HCT116 (cell line): ENCODE data around the gene LRRC43. TPM values are rescaled to one million over a fixed set of nuclear protein-coding genes. Genes with fewer than 3 reads are reported as not detected.

Source experiments
- ATAC-seq: fragments of 200-7000 bp; cut with Tn5 transposase; 2 replicates; pipeline ENCODE4 v1.9.1; 2020; ENCODE audit warnings: mild to moderate bottlenecking, moderate library complexity
- BruUV-seq: library from RNA; stranded (reverse); fragments of 400-500 nt; replicated peaks from 2 replicates; lab custom pipeline; 2021; lab: Mats Ljungman, UMichigan
- CTCF ChIA-PET: fragments of 300-600 bp; sonication (Branson Sonifier 250); formaldehyde crosslinking; loops from one replicate; lab custom pipeline; 2021; ENCODE audit warnings: antibody characterized with exemption; lab: Charles Lee
- POLR2A ChIA-PET: fragments of 300-600, 350-600 bp; sonication (Branson Sonifier 250); formaldehyde crosslinking; loops from one replicate; lab custom pipeline; 2021; ENCODE audit warnings: antibody characterized with exemption; lab: Charles Lee
- RAD21 ChIA-PET, 2 experiments: fragments of 300-600 bp; sonication (Branson Sonifier 250); formaldehyde crosslinking; loops; one replicate each; lab custom pipeline; 2023; ENCODE audit warnings: low total read pairs in 2 of 2; ENCODE audit not compliant: uncharacterized antibody in 2 of 2, unreplicated experiment in 2 of 2, low non-redundant PET in 1 of 2; lab: Charles Lee
- DNase-seq: peaks from one replicate; pipeline ENCODE4 v3.0.0-alpha.2; 2010; ENCODE audit warnings: low read depth, low spot score
- H2AFZ ChIP-seq: fragments of 200-600 bp; shearing (Covaris generic), sonication (generic); 2 replicates; pipeline ENCODE4 v1.6.1; 2017; ENCODE audit warnings: low read depth, mixed run types, mixed read lengths, antibody characterized with exemption, low read length; ENCODE audit not compliant: poor library complexity, severe bottlenecking
- H3K27ac ChIP-seq: 2 replicates; pipeline ENCODE4 v1.5.1; 2012; ENCODE audit warnings: low read depth, low read length
- H3K27me3 ChIP-seq: fragments of 200-600 bp; sonication (generic); 2 replicates; pipeline ENCODE4 v1.6.1; 2016; ENCODE audit warnings: mixed run types, low read length, mixed read lengths; ENCODE audit not compliant: insufficient read depth
- H3K36me3 ChIP-seq, 2 experiments: fragments of 200-500 bp in 1 of 2; fragments of 200-600 bp in 1 of 2; sonication (Bioruptor generic) in 1 of 2; sonication (generic) in 1 of 2; 2 replicates each; pipeline versions ENCODE4 v1.5.1 to v1.6.1; 2014 to 2016; ENCODE audit warnings: low read length in 2 of 2, inconsistent platforms in 1 of 2, mixed read lengths in 1 of 2, mixed run types in 1 of 2; ENCODE audit not compliant: insufficient read depth in 2 of 2, control insufficient read depth in 1 of 2
- H3K4me1 ChIP-seq, 2 experiments: fragments of 200-600 bp in 1 of 2; sonication (generic) in 1 of 2; 2 replicates each; pipeline versions ENCODE4 v1.5.1 to v1.6.1; 2012 to 2017; ENCODE audit warnings: low read length in 2 of 2, inconsistent platforms in 1 of 2, mild to moderate bottlenecking in 1 of 2, mixed read lengths in 1 of 2, mixed run types in 1 of 2, moderate library complexity in 1 of 2; ENCODE audit not compliant: insufficient read depth in 2 of 2, control insufficient read depth in 1 of 2
- H3K4me2 ChIP-seq: fragments of 200-600 bp; sonication (generic); 2 replicates; pipeline ENCODE4 v1.6.1; 2017; ENCODE audit warnings: mixed run types, low read length, mixed read lengths
- H3K4me3 ChIP-seq, 2 experiments: fragments of 200-600 bp in 1 of 2; sonication (generic) in 1 of 2; replicated peaks in 1 of 2; 2 replicates each; pipeline ENCODE4 v1.5.1; 2011 to 2016; ENCODE audit warnings: low read length in 2 of 2, control low read depth in 1 of 2, low read depth in 1 of 2, mild to moderate bottlenecking in 1 of 2, mixed read lengths in 1 of 2, mixed run types in 1 of 2
- H3K79me2 ChIP-seq: fragments of 200-600 bp; sonication (generic); 2 replicates; pipeline ENCODE4 v1.6.1; 2017; ENCODE audit warnings: mild to moderate bottlenecking, mixed run types, low read length, moderate library complexity, mixed read lengths; ENCODE audit not compliant: insufficient read depth
- H3K9ac ChIP-seq: fragments of 200-600 bp; sonication (generic); 2 replicates; pipeline ENCODE4 v1.6.1; 2016; ENCODE audit warnings: low read length, mixed read lengths
- H3K9me2 ChIP-seq: fragments of 200-600 bp; sonication (generic), shearing (Covaris generic); 2 replicates; pipeline ENCODE4 v1.6.1; 2017; ENCODE audit warnings: mixed run types, mild to moderate bottlenecking, moderate library complexity; ENCODE audit not compliant: insufficient read depth
- H3K9me3 ChIP-seq, 2 experiments: fragments of 200-500 bp in 1 of 2; fragments of 200-600 bp in 1 of 2; sonication (Bioruptor generic) in 1 of 2; sonication (generic) in 1 of 2; 2 replicates each; pipeline ENCODE4 v1.6.1; 2014 to 2017; ENCODE audit warnings: low read length in 2 of 2, mixed read lengths in 2 of 2, inconsistent platforms in 1 of 2, low read depth in 1 of 2, mild to moderate bottlenecking in 1 of 2, mixed run types in 1 of 2, moderate library complexity in 1 of 2; ENCODE audit not compliant: control insufficient read depth in 1 of 2, insufficient read depth in 1 of 2
- H4K20me1 ChIP-seq: fragments of 200-600 bp; sonication (generic), shearing (Covaris generic); 2 replicates; pipeline ENCODE4 v1.6.1; 2017; ENCODE audit warnings: mixed run types, mild to moderate bottlenecking, moderate library complexity; ENCODE audit not compliant: insufficient read depth
- CEBPB ChIP-seq: IDR thresholded peaks from 2 replicates; pipeline ENCODE4 v1.6.1; 2012; ENCODE audit warnings: low read depth
- CTCF ChIP-seq, 3 experiments: fragments of 200-600 bp in 1 of 3; sonication (generic) in 1 of 3; IDR thresholded peaks in 2 of 3; conservative IDR thresholded peaks in 1 of 3; 2 replicates each; pipeline ENCODE4 v1.5.1; 2012 to 2017; ENCODE audit warnings: low read depth in 2 of 3, low read length in 2 of 3, antibody characterized with exemption in 1 of 3, borderline replicate concordance in 1 of 3, control low read depth in 1 of 3, mild to moderate bottlenecking in 1 of 3, mixed read lengths in 1 of 3, mixed run types in 1 of 3, moderate library complexity in 1 of 3; ENCODE audit not compliant: insufficient read depth in 1 of 3
- ELF1 ChIP-seq: IDR thresholded peaks from 2 replicates; pipeline ENCODE4 v1.6.1; 2012; ENCODE audit warnings: low read depth, borderline replicate concordance
- EZH2 ChIP-seq: fragments of 200-600 bp; sonication (generic); IDR thresholded peaks from 2 replicates; pipeline ENCODE4 v1.6.1; 2017; ENCODE audit warnings: antibody characterized with exemption, mixed run types
- EZH2phosphoT487 ChIP-seq: fragments of 200-600 bp; IDR thresholded peaks from 2 replicates; pipeline ENCODE4 v1.6.1; 2018; ENCODE audit warnings: antibody characterized with exemption, borderline replicate concordance
- FOSL1 ChIP-seq: IDR thresholded peaks from 2 replicates; pipeline ENCODE4 v1.6.1; 2012; ENCODE audit warnings: low read depth
- MAX ChIP-seq: IDR thresholded peaks from 2 replicates; pipeline ENCODE4 v1.6.1; 2012
- POLR2A ChIP-seq: IDR thresholded peaks from 2 replicates; pipeline ENCODE4 v1.7.0; 2011; ENCODE audit warnings: borderline replicate concordance; ENCODE audit not compliant: insufficient read depth, insufficient read length; ENCODE audit errors: extremely low read depth
- POLR2AphosphoS5 ChIP-seq: IDR thresholded peaks from 2 replicates; pipeline ENCODE4 v1.6.1; 2011; ENCODE audit warnings: mild to moderate bottlenecking, low read depth, low read length, moderate library complexity
- RAD21 ChIP-seq: IDR thresholded peaks from 2 replicates; pipeline ENCODE4 v1.6.1; 2012; ENCODE audit warnings: low read depth, mild to moderate bottlenecking
- REST ChIP-seq: IDR thresholded peaks from 2 replicates; pipeline ENCODE4 v1.6.1; 2012; ENCODE audit warnings: low read depth
- SIN3A ChIP-seq: IDR thresholded peaks from 2 replicates; pipeline ENCODE4 v1.6.1; 2012; ENCODE audit warnings: low read depth
- SP1 ChIP-seq: IDR thresholded peaks from 2 replicates; pipeline ENCODE4 v1.6.1; 2012; ENCODE audit warnings: low read depth
- SRF ChIP-seq: IDR thresholded peaks from 2 replicates; pipeline ENCODE4 v1.6.1; 2012; ENCODE audit warnings: low read depth
- TCF7L2 ChIP-seq: IDR thresholded peaks from 2 replicates; pipeline ENCODE4 v1.7.0; 2011; ENCODE audit warnings: borderline replicate concordance, inconsistent platforms; ENCODE audit not compliant: insufficient read depth, insufficient read length; ENCODE audit errors: extremely low read depth
- YY1 ChIP-seq: IDR thresholded peaks from 2 replicates; pipeline ENCODE4 v1.6.1; 2011; ENCODE audit warnings: low read length, low read depth, moderate library complexity, mild to moderate bottlenecking; ENCODE audit not compliant: insufficient replicate concordance; ENCODE audit errors: extremely low read depth
- ZBTB33 ChIP-seq: IDR thresholded peaks from 2 replicates; pipeline ENCODE4 v1.6.1; 2011; ENCODE audit warnings: mild to moderate bottlenecking, low read length, moderate library complexity; ENCODE audit not compliant: insufficient replicate concordance; ENCODE audit errors: extremely low read depth
- ZNF274 ChIP-seq: fragments of 200-500 bp; sonication (Bioruptor generic); IDR thresholded peaks from 2 replicates; pipeline ENCODE4 v1.6.1; 2014; ENCODE audit warnings: mild to moderate bottlenecking, low read depth, low read length, inconsistent platforms
- intact Hi-C: fragments of 100-400 bp; cut with micrococcal nuclease; formaldehyde crosslinking; loops from 2 replicates; pipeline ENCODE4 v1.10.0; 2022
- total RNA-seq: library from RNA; stranded (reverse); gene quantifications from one replicate; pipeline ENCODE4 v1.2.1, GENCODE V29; 2021; ENCODE audit not compliant: unreplicated experiment

LRRC43 gene
- total RNA-seq, 1 experiment from 2014 or later: not detected

GRCh38 chr12:122245553-122245952 lies 62.6 kb downstream of the LRRC43 start:
- TF ChIP-seq ZBTB33: no peak
- TF ChIP-seq ELF1: no peak
- no peak for TF ChIP-seq REST
- no peak for TF ChIP-seq POLR2AphosphoS5
- TF ChIP-seq EZH2: no peak
- TF ChIP-seq YY1: no peak
- no peak for TF ChIP-seq FOSL1
- no peak for TF ChIP-seq CTCF (IDR thresholded peaks at IDR 0.05 in 2 of 3, conservative IDR thresholded peaks at IDR 0.05 in 1 of 3; ENCODE audit: borderline replicate concordance in 1 of 3, insufficient read depth in 1 of 3, low read depth in 2 of 3, low read length in 2 of 3)
- no peak for TF ChIP-seq SP1
- TF ChIP-seq CEBPB: no peak
- no peak for TF ChIP-seq EZH2phosphoT487
- no peak for TF ChIP-seq MAX
- no peak for TF ChIP-seq RAD21
- no peak for TF ChIP-seq ZNF274
- TF ChIP-seq SRF: no peak
- TF ChIP-seq POLR2A: no peak
- TF ChIP-seq TCF7L2: no peak
- no peak for TF ChIP-seq SIN3A
- TF ChIP-seq, all 23 proteins: peak for 0
- ATAC-seq (no peak), DNase-seq (no peak)
- no peak overlapping the region for H3K4me3 ChIP-seq
- no peaks in the 10 kb centered on the region for H3K4me1 ChIP-seq
- intact Hi-C loops: no loop called here
- no peaks in the 10 kb centered on the region for H3K9me3 ChIP-seq
- H3K79me2 ChIP-seq: no peaks in the 10 kb centered on the region
- BruUV-seq: no TSS peak
- H3K9ac ChIP-seq: no peak overlapping the region
- H3K27me3 ChIP-seq: no peaks in the 10 kb centered on the region
- no peak overlapping the region for H2AFZ ChIP-seq
- no peaks in the 10 kb centered on the region for H4K20me1 ChIP-seq
- POLR2A ChIA-PET: no interaction called here
- no peak overlapping the region for H3K27ac ChIP-seq
- H3K9me2 ChIP-seq: no peaks in the 10 kb centered on the region
- no peak overlapping the region for H3K4me2 ChIP-seq
- RAD21 ChIA-PET: no interaction called here
- H3K36me3 ChIP-seq: peaks cover 0 to 2% of the 10 kb centered on the region in 2 experiments; a peak in 2 of 4 replicates
- CTCF ChIA-PET: no interaction called here
